ENCODE results near the gene SPATA45.

GRCh38 chr1:212862111-212862690, 14.8 kb upstream of the SPATA45 start:
- no peak for TF ChIP-seq EZH2 (IDR thresholded peaks at IDR 0.05; ENCODE audit: low read length, missing control alignments)
- no peak for TF ChIP-seq CTCF (conservative IDR thresholded peaks at IDR 0.05 in 1 of 2, IDR thresholded peaks at IDR 0.05 in 1 of 2; ENCODE audit: low read depth in 1 of 2, low read length in 2 of 2)
